Sigmoid colon (tissue), 4 donors: ENCODE measurements around the gene PDX1.

Source experiments
- EP300 ChIP-seq, 4 donors: sonication (generic); formaldehyde crosslinking; IDR thresholded peaks; one replicate each; pipeline ENCODE4 v1.6.1; 2017; ENCODE audit warnings: antibody characterized with exemption in 4 of 4
- POLR2AphosphoS5 ChIP-seq, 4 donors: sonication (generic); formaldehyde crosslinking; IDR thresholded peaks; one replicate each; pipeline ENCODE4 v1.6.1; 2017; ENCODE audit warnings: antibody characterized with exemption in 4 of 4
- TF ChIP-seq, protein P1 (sequence below), 4 experiments: fragments of 450-650 bp in 3 of 4; fragments of 200-600 bp in 1 of 4; IDR thresholded peaks; one replicate each; pipeline ENCODE4 v1.5.1; 2016 to 2019; ENCODE audit warnings: antibody characterized with exemption in 4 of 4, mild to moderate bottlenecking in 3 of 4, moderate library complexity in 2 of 4

DNA sequence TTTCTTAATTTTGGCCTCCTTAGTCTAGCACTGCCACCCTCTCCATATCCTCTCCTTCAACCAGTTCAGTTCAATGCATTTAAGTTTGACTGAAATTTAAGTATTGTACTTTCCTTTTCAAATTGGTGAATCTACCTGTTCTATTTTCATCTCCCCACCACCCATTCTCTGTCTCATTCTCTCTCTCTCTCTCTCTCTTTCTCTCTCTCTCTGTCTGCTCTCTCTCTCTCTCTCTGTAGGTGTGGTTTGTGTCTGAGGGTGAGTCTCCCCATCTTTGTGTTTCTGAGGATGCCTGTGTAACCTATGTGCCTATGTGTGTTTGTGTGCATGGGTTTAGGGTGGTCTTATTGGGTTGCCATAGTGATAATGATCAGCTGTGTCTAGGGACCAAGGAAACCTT lies 10.1 kb downstream of the PDX1 start:
- TF ChIP-seq EP300 (IDR thresholded peaks at IDR 0.05), result no peak
- TF ChIP-seq, protein P1, sequence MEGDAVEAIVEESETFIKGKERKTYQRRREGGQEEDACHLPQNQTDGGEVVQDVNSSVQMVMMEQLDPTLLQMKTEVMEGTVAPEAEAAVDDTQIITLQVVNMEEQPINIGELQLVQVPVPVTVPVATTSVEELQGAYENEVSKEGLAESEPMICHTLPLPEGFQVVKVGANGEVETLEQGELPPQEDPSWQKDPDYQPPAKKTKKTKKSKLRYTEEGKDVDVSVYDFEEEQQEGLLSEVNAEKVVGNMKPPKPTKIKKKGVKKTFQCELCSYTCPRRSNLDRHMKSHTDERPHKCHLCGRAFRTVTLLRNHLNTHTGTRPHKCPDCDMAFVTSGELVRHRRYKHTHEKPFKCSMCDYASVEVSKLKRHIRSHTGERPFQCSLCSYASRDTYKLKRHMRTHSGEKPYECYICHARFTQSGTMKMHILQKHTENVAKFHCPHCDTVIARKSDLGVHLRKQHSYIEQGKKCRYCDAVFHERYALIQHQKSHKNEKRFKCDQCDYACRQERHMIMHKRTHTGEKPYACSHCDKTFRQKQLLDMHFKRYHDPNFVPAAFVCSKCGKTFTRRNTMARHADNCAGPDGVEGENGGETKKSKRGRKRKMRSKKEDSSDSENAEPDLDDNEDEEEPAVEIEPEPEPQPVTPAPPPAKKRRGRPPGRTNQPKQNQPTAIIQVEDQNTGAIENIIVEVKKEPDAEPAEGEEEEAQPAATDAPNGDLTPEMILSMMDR (IDR thresholded peaks at IDR 0.05), result no peak
- no peak for TF ChIP-seq POLR2AphosphoS5 (IDR thresholded peaks at IDR 0.05)
